ENCODE results near the gene NUP43.
"Not testable (repeated sequence)": the region's sequence is repeated elsewhere in the genome, so short reads cannot be mapped to it uniquely, and the experiment has no call there.

The NUP43 gene

GRCh38 chr6:149694921-149695320, 51.4 kb downstream of the NUP43 start:
- Histone ChIP-seq H3K79me2 (ENCODE audit: control insufficient read depth, insufficient read depth, low read length, unreplicated experiment) (peaks cover 20% of the 10 kb centered on the region), H3K27ac (ENCODE audit: low read depth, low read length) (no peak overlapping the region), H2AFZ (ENCODE audit: low read length, unreplicated experiment) (no peak overlapping the region), H3K4me1 (ENCODE audit: control insufficient read depth, insufficient read depth, low read length, unreplicated experiment) (peaks cover 7% of the 10 kb centered on the region), H3K36me3 (ENCODE audit: insufficient read depth, low read length) (peaks cover 10% of the 10 kb centered on the region), H3K4me3 (ENCODE audit: low read depth, low read length) (no peak overlapping the region), H3K27me3 (ENCODE audit: insufficient read depth, low read length) (no peaks in the 10 kb centered on the region)

GRCh38 chr6:149691201-149691600, 55.1 kb downstream of the NUP43 start:
- no peaks in the 10 kb centered on the region for H3K4me1 ChIP-seq (ENCODE audit: control insufficient read depth, insufficient read depth, low read length, unreplicated experiment)
- H2AFZ ChIP-seq (ENCODE audit: low read length, unreplicated experiment): no peak overlapping the region
- H3K36me3 ChIP-seq (ENCODE audit: insufficient read depth, low read length): peaks cover 10% of the 10 kb centered on the region
- H3K27ac ChIP-seq (ENCODE audit: low read depth, low read length): no peak overlapping the region
- no peak overlapping the region for H3K4me3 ChIP-seq (ENCODE audit: low read depth, low read length)
- H3K27me3 ChIP-seq (ENCODE audit: insufficient read depth, low read length): no peaks in the 10 kb centered on the region
- H3K79me2 ChIP-seq (ENCODE audit: control insufficient read depth, insufficient read depth, low read length, unreplicated experiment): peaks cover under 1% of the 10 kb centered on the region

GRCh38 chr6:149686230-149686629, 60.1 kb downstream of the NUP43 start:
- Histone ChIP-seq H3K27me3 (ENCODE audit: insufficient read depth, low read length) (no peaks in the 10 kb centered on the region), H3K79me2 (ENCODE audit: control insufficient read depth, insufficient read depth, low read length, unreplicated experiment) (peaks cover 3% of the 10 kb centered on the region), H3K36me3 (ENCODE audit: insufficient read depth, low read length) (peaks cover 16% of the 10 kb centered on the region; the same call in 1 of the 2 replicates), H3K4me3 (ENCODE audit: low read depth, low read length) (no peak overlapping the region), H3K4me1 (ENCODE audit: control insufficient read depth, insufficient read depth, low read length, unreplicated experiment) (no peaks in the 10 kb centered on the region), H2AFZ (ENCODE audit: low read length, unreplicated experiment) (no peak overlapping the region), H3K27ac (ENCODE audit: low read depth, low read length) (no peak overlapping the region)

- no peak overlapping the region for H3K4me3 ChIP-seq (ENCODE audit: low read depth, low read length)
- H3K4me1 ChIP-seq (ENCODE audit: control insufficient read depth, insufficient read depth, low read length, unreplicated experiment): no peaks in the 10 kb centered on the region
- no peak overlapping the region for H3K27ac ChIP-seq (ENCODE audit: low read depth, low read length)
- no peak overlapping the region for H2AFZ ChIP-seq (ENCODE audit: low read length, unreplicated experiment)
- H3K27me3 ChIP-seq (ENCODE audit: insufficient read depth, low read length): no peaks in the 10 kb centered on the region
- H3K79me2 ChIP-seq (ENCODE audit: control insufficient read depth, insufficient read depth, low read length, unreplicated experiment): peaks cover 3% of the 10 kb centered on the region
- peaks cover 25% of the 10 kb centered on the region for H3K36me3 ChIP-seq (ENCODE audit: insufficient read depth, low read length)
Observed at GRCh38 chr6:149683256-149683859, 63.0 kb downstream of the NUP43 start.

- not testable (repeated sequence) for H2AFZ ChIP-seq (ENCODE audit: low read length, unreplicated experiment); H3K79me2 ChIP-seq (ENCODE audit: control insufficient read depth, insufficient read depth, low read length, unreplicated experiment); H3K27me3 ChIP-seq (ENCODE audit: insufficient read depth, low read length); H3K27ac ChIP-seq (ENCODE audit: low read depth, low read length); H3K4me3 ChIP-seq (ENCODE audit: low read depth, low read length); H3K4me1 ChIP-seq (ENCODE audit: control insufficient read depth, insufficient read depth, low read length, unreplicated experiment)
- H3K36me3 ChIP-seq (ENCODE audit: insufficient read depth, low read length): peaks cover 30% of the 10 kb centered on the region
Observed at GRCh38 chr6:149681845-149682244, 64.5 kb downstream of the NUP43 start.

GRCh38 chr6:149681209-149681608, 65.1 kb downstream of the NUP43 start:
- H3K4me3 ChIP-seq (ENCODE audit: low read depth, low read length): no peak overlapping the region
- H2AFZ ChIP-seq (ENCODE audit: low read length, unreplicated experiment): no peak overlapping the region
- H3K27ac ChIP-seq (ENCODE audit: low read depth, low read length): no peak overlapping the region
- no peaks in the 10 kb centered on the region for H3K4me1 ChIP-seq (ENCODE audit: control insufficient read depth, insufficient read depth, low read length, unreplicated experiment)
- peaks cover 36% of the 10 kb centered on the region for H3K36me3 ChIP-seq (ENCODE audit: insufficient read depth, low read length)
- peaks cover 3% of the 10 kb centered on the region for H3K79me2 ChIP-seq (ENCODE audit: control insufficient read depth, insufficient read depth, low read length, unreplicated experiment)
- H3K27me3 ChIP-seq (ENCODE audit: insufficient read depth, low read length): no peaks in the 10 kb centered on the region

GRCh38 chr6:149680503-149680902, 65.8 kb downstream of the NUP43 start:
- Histone ChIP-seq H3K4me1 (ENCODE audit: control insufficient read depth, insufficient read depth, low read length, unreplicated experiment) (no peaks in the 10 kb centered on the region), H3K27me3 (ENCODE audit: insufficient read depth, low read length) (no peaks in the 10 kb centered on the region), H3K79me2 (ENCODE audit: control insufficient read depth, insufficient read depth, low read length, unreplicated experiment) (no peaks in the 10 kb centered on the region), H3K36me3 (ENCODE audit: insufficient read depth, low read length) (peaks cover 39% of the 10 kb centered on the region), H2AFZ (ENCODE audit: low read length, unreplicated experiment) (no peak overlapping the region), H3K27ac (ENCODE audit: low read depth, low read length) (no peak overlapping the region), H3K4me3 (ENCODE audit: low read depth, low read length) (no peak overlapping the region)
